KMS-11 (cell line): ENCODE measurements around the gene HP.
"Not testable (repeated sequence)": the region's sequence is repeated elsewhere in the genome, so short reads cannot be mapped to it uniquely, and the experiment has no call there.

Experiments used
- H2AFZ ChIP-seq: fragments of 200-600 bp; sonication (generic); 2 replicates; pipeline ENCODE4 v1.6.1; 2016; ENCODE audit warnings: antibody characterized with exemption, mixed run types, low read depth
- H3K27ac ChIP-seq: fragments of 200-600 bp; sonication (generic); 2 replicates; pipeline ENCODE4 v1.6.1; 2016; ENCODE audit warnings: mild to moderate bottlenecking, mixed run types
- H3K27me3 ChIP-seq: fragments of 200-600 bp; sonication (generic); 2 replicates; pipeline ENCODE4 v1.6.1; 2017; ENCODE audit warnings: mild to moderate bottlenecking, low read depth, mixed run types, moderate library complexity; ENCODE audit not compliant: insufficient read depth
- H3K36me3 ChIP-seq: fragments of 200-600 bp; sonication (generic); 2 replicates; pipeline ENCODE4 v1.6.1; 2017; ENCODE audit warnings: mild to moderate bottlenecking, mixed run types; ENCODE audit not compliant: insufficient read depth
- H3K4me1 ChIP-seq: fragments of 200-600 bp; sonication (generic); 2 replicates; pipeline ENCODE4 v1.6.1; 2016; ENCODE audit warnings: mild to moderate bottlenecking, low read depth, mixed run types; ENCODE audit not compliant: poor library complexity, severe bottlenecking
- H3K4me2 ChIP-seq: fragments of 200-600 bp; sonication (generic); 2 replicates; pipeline ENCODE4 v1.7.0; 2016; ENCODE audit warnings: mild to moderate bottlenecking, mixed run types
- H3K4me3 ChIP-seq: fragments of 200-600 bp; sonication (generic); IDR thresholded peaks from 2 replicates; pipeline ENCODE4 v1.6.1; 2017; ENCODE audit warnings: low read depth, low read length, mixed read lengths; ENCODE audit not compliant: insufficient read depth
- H3K79me2 ChIP-seq: fragments of 200-600 bp; sonication (generic); 2 replicates; pipeline ENCODE4 v1.6.1; 2016; ENCODE audit warnings: low read depth, mixed run types; ENCODE audit not compliant: insufficient read depth
- H3K9ac ChIP-seq: fragments of 200-600 bp; sonication (generic); 2 replicates; pipeline ENCODE4 v1.6.1; 2016; ENCODE audit warnings: mild to moderate bottlenecking, mixed run types
- H4K20me1 ChIP-seq: fragments of 200-600 bp; sonication (generic); 2 replicates; pipeline ENCODE4 v1.6.1; 2016; ENCODE audit warnings: mild to moderate bottlenecking, mixed run types; ENCODE audit not compliant: insufficient read depth
- TF ChIP-seq, protein P1 (sequence below): fragments of 200-600 bp; sonication (generic); conservative IDR thresholded peaks from 2 replicates; pipeline ENCODE4 v1.6.1; 2017; ENCODE audit warnings: low read depth, mild to moderate bottlenecking, antibody characterized with exemption, low read length, moderate library complexity, mixed read lengths

The HP gene

DNA sequence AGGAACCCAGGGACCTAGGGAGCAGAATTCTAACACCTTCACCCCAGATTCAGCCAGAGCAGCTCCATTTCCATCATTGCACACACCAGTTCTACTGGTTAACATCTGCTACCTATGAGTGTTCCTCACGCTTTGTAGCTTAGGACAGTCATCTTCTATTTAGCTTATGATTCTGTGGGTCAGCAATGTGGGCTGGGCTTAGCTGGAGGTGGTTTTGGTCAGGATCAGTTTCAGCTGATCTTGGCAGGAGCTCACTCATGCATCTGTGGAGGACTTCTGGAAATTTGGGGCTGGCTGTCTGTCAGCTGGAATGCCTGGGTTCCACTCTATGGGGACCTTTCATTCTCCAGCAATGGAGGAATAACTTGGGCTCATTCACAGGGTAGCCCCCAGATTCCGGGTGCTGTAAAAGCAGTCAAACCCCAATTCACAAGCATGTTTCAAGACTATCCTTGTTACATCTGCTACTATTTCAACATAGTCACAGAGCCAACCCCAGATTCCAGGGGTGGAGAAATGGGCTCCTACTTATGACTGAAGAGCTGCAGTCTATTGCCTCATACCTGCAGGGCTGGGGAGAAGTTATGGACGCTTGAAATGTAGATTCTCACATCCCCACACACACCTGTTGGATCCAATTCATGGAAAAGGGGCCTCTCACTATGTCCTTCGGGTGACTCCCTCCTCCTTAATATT, 3.4 kb upstream of the HP start:
- no peaks in the 10 kb centered on the region for H4K20me1 ChIP-seq
- no peak overlapping the region for H3K4me3 ChIP-seq
- no peak overlapping the region for H3K9ac ChIP-seq
- H3K36me3 ChIP-seq, result no peaks in the 10 kb centered on the region
- no peak overlapping the region for H3K27ac ChIP-seq
- no peak overlapping the region for H3K4me2 ChIP-seq
- H3K4me1 ChIP-seq, result no peaks in the 10 kb centered on the region
- no peaks in the 10 kb centered on the region for H3K27me3 ChIP-seq
- no peaks in the 10 kb centered on the region for H3K79me2 ChIP-seq
- TF ChIP-seq, protein P1, sequence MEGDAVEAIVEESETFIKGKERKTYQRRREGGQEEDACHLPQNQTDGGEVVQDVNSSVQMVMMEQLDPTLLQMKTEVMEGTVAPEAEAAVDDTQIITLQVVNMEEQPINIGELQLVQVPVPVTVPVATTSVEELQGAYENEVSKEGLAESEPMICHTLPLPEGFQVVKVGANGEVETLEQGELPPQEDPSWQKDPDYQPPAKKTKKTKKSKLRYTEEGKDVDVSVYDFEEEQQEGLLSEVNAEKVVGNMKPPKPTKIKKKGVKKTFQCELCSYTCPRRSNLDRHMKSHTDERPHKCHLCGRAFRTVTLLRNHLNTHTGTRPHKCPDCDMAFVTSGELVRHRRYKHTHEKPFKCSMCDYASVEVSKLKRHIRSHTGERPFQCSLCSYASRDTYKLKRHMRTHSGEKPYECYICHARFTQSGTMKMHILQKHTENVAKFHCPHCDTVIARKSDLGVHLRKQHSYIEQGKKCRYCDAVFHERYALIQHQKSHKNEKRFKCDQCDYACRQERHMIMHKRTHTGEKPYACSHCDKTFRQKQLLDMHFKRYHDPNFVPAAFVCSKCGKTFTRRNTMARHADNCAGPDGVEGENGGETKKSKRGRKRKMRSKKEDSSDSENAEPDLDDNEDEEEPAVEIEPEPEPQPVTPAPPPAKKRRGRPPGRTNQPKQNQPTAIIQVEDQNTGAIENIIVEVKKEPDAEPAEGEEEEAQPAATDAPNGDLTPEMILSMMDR, result no peak
- H2AFZ ChIP-seq, result no peak overlapping the region

DNA sequence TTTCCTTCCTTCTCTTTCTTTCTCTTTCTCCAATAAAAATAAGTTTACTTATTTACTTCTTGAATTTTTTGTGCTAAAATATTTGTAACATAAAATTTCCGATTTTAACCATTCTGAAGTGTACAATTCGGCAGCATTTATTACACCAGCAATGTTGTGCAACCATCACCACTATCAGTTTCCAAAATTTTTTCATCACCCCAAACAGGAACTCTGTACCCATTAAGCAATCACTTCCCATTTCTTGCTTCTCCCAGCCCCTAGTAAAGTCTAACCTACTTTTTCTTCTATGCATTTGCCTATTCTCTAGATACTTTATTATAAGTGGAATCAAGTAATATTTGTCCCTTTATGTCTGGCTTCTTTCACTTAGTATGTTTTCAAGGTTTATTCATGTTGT, 2.5 kb upstream of the HP start:
- H3K9ac ChIP-seq, result no peak overlapping the region
- H3K27me3 ChIP-seq, result no peaks in the 10 kb centered on the region
- no peaks in the 10 kb centered on the region for H3K4me1 ChIP-seq
- H3K4me2 ChIP-seq, result no peak overlapping the region
- H3K36me3 ChIP-seq, result no peaks in the 10 kb centered on the region
- H3K79me2 ChIP-seq, result no peaks in the 10 kb centered on the region
- TF ChIP-seq, protein P1, result no peak
- no peak overlapping the region for H3K27ac ChIP-seq
- no peaks in the 10 kb centered on the region for H4K20me1 ChIP-seq
- H3K4me3 ChIP-seq, result no peak overlapping the region
- H2AFZ ChIP-seq, result no peak overlapping the region

DNA sequence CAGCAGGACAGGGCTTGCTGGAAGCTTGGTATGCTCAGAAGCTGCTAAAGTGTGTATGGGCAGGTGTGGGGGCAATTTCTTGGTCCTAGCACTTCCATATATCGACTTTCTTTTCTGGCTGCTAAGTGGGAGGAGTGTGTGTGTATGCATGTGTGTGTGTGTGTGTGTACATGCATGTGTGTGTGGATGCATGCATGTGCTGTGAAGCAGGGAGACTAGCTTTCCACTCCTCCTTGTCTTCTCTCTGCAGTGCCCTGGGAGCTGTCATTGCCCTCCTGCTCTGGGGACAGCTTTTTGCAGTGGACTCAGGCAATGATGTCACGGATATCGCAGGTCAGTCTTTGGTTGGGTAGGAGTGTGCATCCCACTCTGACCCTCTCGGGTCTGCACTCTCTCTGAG, 1.6 kb downstream of the HP start:
- no peak overlapping the region for H3K9ac ChIP-seq
- no peak overlapping the region for H2AFZ ChIP-seq
- no peak overlapping the region for H3K4me3 ChIP-seq
- no peaks in the 10 kb centered on the region for H3K27me3 ChIP-seq
- H3K27ac ChIP-seq, result no peak overlapping the region
- no peaks in the 10 kb centered on the region for H4K20me1 ChIP-seq
- no peak overlapping the region for H3K4me2 ChIP-seq
- no peaks in the 10 kb centered on the region for H3K79me2 ChIP-seq
- TF ChIP-seq, protein P1, result no peak
- H3K4me1 ChIP-seq, result no peaks in the 10 kb centered on the region
- no peaks in the 10 kb centered on the region for H3K36me3 ChIP-seq

DNA sequence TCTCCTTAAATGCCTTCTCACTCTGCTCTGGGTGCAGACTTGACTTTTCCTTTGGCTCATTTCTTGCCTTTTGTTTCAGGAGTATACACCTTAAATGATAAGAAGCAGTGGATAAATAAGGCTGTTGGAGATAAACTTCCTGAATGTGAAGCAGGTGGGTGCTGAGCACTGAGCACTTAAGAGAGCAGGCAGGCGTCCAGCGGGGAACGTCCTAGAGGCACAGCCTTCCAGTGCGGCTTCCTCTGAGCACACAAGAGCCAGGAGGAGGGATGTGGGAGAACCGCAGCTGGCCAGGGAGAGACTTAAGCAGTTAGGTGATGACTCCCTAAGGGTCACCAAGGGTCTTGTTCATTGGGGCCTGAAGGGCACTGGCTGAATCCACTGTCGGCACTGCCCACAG, 3.0 kb downstream of the HP start:
- not testable (repeated sequence) for H3K27ac ChIP-seq, H3K4me2 ChIP-seq, H2AFZ ChIP-seq, H3K9ac ChIP-seq, H3K79me2 ChIP-seq, H3K4me1 ChIP-seq, H4K20me1 ChIP-seq, H3K36me3 ChIP-seq, H3K4me3 ChIP-seq, H3K27me3 ChIP-seq

DNA sequence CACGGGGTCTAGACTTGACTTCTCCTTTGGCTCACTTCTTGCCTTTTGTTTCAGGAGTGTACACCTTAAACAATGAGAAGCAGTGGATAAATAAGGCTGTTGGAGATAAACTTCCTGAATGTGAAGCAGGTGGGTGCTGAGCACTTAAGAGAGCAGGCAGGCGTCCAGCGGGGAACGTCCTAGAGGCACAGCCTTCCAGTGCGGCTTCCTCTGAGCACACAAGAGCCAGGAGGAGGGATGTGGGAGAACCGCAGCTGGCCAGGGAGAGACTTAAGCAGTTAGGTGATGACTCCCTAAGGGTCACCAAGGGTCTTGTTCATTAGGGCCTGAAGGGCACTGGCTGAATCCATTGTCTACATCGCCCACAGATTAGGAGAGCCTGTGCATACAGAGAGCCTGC, 4.8 kb downstream of the HP start:
- not testable (repeated sequence) for H4K20me1 ChIP-seq, H3K4me2 ChIP-seq, H3K36me3 ChIP-seq, H3K27ac ChIP-seq, H3K4me1 ChIP-seq, H3K9ac ChIP-seq, H3K4me3 ChIP-seq, H3K79me2 ChIP-seq, H3K27me3 ChIP-seq, H2AFZ ChIP-seq
